Stimulated activated CD4-positive, alpha-beta T cell treated with anti-CD3 and anti-CD28 coated beads, Interleukin-15, amount 100 ng/mL, for 48 hours (primary cell): ENCODE measurements around the gene FAM110D.
A peak's percentile ranks its signal among the peaks of the same experiment; 100 is the strongest.

Experiments used
- DNase-seq, 2 donors: peaks; one replicate each; pipeline ENCODE4 v3.0.0-alpha.2; 2020; ENCODE audit warnings: low read depth in 2 of 2

The FAM110D gene

GRCh38 chr1:26162220-26162709 is 3.4 kb downstream of the FAM110D start:
- no peak for DNase-seq

DNA sequence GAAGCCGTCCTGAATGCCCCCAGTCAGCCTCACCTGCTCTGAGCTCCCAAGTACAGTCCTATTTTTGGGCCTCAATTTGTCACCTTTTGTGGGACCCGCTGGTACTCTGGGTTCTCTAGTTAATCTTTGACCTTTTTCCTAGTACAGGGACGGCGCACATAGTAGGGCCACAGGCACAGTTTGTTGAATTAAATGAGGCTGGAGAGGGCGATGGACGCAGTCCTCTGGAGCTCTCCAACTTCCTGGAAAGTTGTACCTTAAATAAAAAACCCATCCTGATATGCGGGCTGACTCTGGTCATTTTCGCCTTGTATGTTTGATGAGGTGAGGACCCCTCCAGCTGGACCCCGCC is 4.8 kb downstream of the FAM110D start:
- DNase-seq: no peak

DNA sequence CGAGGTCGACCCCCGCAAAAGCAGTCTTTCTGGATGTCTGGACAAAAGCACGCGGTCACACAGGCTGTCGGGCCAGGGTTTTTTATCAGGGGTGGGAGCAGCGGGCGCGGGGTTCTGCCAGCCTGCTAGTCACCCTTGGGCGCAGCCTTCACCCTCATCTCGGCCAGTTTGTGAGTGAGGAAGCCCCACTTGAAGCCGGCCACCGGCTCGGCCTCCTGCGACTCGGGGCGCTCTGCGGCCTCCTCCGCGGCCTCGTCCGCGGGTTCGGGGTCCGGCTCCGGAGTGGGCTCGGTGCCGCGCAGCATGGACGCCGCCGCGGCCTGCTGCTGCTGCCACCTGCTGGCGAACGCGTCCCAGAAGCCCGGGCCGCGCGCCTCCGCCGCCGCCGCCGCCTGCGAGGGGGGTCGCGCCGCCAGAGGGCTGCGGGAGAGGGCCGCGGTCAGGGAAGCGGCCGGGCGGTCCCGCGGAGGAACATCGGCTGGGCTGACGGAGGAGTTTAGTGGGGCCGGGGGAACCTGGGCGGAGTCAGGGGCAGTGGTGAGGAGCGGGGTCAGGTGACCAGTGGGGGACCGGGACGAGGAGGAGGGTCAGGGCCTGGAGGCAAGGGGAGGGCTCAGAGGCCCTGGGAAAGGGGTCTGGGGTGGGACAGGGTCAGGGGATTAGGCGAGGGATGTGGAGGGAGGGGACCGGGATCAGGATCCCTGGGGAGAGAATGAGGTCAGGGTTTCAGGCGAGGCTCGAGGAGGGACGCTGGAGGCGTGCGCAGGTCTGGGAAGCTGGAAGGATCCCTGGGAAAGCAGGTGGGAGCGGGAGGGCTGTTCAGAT is 5.4 kb downstream of the FAM110D start:
- DNase-seq: peak in 1 of 2 donors; percentile 41

- DNase-seq: no peak
Observed at GRCh38 chr1:26164861-26165842, 6.3 kb downstream of the FAM110D start.

DNA sequence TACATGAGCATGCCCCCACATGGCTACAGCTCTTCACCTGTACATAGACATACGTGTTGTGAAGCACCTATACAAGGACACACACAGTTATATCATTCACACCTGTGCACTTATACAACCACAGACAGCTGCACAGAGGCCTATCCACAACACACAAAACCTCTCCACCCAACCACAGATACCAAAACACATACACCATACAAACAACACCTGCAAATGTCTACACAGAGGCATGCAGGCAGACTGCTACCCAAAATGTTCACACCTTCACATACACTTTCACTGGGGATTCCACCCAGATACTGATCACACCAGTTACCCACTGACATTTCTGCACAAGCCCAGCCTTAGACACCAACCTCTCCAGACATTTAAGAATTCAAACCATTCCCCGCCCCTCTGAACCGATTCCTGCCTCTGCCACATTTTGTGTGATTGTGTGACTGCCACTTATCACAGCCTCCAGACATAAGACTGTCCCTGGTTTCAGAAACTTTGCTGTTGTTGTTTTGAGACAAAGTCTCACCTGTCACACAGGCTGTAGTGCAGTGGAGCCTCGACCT is 7.9 kb downstream of the FAM110D start:
- DNase-seq: no peak

DNA sequence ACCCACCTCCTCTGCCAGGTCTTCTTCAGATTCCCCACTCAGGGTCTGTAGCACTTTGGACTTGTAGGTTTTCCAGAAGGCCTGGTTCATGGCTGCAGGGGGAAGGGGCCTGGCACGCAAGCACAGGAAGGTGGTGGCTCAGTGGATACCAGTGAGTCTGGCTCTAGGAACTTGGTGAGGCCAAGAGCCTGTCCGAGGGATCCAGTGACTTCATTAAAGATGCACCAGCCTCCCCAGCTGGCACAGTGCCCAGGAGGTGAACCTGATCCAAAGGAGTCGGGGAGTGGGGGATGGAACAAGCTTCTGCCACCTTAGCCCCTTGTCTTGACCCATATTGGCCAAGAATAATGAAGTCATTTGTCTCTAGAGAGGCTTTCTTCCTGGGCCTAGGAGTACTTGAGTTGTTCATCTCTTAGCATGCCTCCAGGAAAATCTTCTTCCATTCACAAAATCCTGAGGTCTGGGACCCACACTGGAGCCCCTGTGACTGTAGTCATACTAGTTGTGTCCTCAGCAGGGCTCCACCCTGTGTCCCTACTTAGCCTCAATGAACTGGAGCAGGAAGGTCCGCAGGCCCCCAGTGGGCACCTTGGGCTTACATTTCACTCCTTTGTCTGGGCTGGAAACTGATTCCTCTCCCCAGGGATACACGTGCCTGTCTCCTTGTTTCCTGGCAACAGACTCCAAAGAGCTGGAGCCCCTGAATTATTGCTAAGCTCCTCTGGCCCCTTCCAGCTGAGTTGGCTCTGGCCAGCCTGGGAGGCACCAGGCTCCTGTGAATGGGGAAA is 9.7 kb downstream of the FAM110D start, which contains the start of gene C1orf232:
Gene C1orf232 (minus strand): TSS at position 554 of the 788 bp plus-strand sequence. CDS start 464 bp downstream, at position 90.
- DNase-seq: no peak

DNA sequence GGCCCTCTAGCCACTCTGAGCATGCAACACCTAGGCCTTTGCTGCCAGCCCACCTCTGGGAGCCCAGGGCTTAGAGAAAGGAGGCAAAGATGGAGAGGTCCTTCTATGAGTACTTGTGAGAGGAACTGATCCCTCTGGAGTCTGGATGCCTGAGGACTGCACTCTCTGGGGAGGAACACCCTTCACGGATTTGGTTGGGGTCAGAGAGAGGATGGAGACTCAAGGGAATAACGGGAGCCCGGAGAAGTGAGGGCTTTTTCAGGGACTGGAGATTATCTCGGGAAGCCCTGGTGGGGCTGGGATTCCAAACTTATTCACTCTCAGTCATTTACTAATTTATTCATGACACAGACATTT is 10.3 kb downstream of the FAM110D start:
- no peak for DNase-seq

- peak; percentile 84 to 85 for DNase-seq
Observed at GRCh38 chr1:26169669-26170471, 11.0 kb downstream of the FAM110D start, which contains the start of gene ZNF593. Gene ZNF593 (plus strand): TSS chr1:26169908. CDS start chr1:26169984, 76 bp downstream.

GRCh38 chr1:26170472-26170821 is 11.6 kb downstream of the FAM110D start:
- no peak for DNase-seq

DNA sequence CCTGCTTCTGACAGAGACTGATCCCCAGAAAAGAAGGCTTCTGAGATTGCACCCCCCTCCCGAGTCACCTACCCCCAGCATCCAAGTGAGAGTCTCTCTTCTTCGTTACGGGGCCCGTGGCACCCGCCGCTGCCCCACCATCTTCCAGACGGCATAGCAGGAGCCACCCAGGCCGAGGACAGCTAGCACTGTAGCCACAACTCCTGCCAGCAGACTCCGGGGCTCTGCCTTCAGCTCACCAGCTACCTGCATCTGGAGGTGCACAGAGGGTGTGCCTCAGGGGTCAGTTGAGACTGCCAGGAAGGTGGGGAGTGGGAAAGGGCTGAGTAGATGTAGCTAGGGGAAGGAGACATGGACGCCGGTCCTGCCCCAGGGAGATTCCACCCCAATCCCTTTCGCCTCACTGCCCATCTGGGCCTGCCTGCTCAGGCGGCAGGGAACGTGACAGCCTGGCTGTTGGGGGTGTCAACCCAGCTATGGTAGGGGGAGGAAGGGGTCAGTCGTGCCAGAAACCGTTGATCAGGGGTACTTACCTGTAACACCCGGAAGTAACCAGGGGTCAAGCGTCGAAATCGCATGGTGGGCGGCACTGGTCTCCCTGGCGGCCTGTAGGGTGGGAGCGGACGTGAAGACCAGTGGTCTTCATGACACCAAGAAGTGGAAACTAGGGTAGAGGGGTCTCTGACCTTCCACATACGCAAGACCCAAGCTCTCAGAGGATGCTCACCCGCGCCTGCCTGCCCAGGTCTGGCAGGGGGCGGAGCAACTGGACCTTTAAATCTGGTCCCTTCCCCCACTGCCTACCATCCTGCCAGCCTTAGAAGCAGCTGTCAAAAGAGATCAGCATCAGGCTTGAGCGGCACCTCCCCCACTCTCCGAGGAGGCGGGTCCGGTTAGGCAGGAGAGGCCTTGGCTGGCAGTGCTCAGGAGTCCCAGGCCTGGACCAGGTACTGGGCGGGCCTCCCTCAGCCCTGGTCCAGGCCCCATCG is 12.5 kb downstream of the FAM110D start, which contains the start of gene ZNF593OS:
Gene ZNF593OS (minus strand): TSS at position 749 of the 989 bp plus-strand sequence. CDS start 171 bp downstream, at position 578.
- no peak for DNase-seq

GRCh38 chr1:26175346-26175745 is 16.5 kb downstream of the FAM110D start:
- no peak for DNase-seq

DNA sequence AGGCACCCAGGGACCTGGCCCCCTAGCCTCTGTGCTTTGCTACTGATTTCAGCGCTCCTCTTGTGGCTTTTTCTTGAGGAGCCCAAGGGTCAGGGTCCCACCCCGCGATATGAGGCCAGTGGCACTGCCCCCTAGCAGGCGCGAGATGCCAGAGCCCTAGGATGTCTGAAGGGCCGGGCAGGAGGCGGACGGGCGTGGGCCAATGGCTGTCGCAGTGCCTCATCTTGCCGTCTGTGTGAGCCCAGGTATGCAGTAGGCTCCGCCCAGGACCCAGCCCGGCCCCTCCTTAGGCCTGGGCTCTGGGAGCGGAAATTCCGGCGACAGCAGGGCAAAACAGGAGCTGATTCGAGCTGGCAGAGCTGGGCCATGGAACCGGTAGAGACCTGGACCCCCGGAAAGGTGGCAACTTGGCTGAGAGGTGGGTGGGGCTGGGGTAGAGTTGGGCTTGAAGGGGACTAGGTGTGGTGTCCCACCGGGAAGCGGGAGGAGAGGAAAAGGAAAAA is 18.4 kb downstream of the FAM110D start, which contains the start of gene CNKSR1:
Gene CNKSR1 (plus strand): TSS at position 310 of the 503 bp plus-strand sequence. CDS start 57 bp downstream, at position 367.
- no peak for DNase-seq

DNA sequence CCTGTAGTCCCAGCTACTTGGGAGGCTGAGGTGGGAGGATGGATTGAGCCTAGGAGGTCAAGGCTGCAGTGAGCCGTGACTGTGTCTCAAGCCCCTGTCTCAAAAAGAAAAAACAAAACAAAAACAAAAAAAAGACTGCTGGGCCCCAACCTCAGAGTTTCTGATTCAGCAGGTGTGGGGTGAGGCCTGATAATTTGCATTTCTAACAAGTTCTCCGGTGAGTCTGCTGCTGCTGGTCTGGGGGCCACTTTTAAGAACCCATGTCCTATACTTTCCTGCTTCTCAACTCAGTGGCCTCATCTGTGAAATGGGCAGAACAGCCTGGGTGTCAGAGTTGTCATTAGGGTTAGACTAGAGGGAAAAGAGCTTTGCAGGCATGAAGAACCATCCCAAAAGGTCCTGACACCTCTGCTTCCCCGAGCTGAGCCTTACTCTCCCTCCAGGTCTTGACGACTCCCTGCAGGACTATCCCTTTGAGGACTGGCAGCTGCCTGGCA is 21.2 kb downstream of the FAM110D start:
- DNase-seq: no peak

DNA sequence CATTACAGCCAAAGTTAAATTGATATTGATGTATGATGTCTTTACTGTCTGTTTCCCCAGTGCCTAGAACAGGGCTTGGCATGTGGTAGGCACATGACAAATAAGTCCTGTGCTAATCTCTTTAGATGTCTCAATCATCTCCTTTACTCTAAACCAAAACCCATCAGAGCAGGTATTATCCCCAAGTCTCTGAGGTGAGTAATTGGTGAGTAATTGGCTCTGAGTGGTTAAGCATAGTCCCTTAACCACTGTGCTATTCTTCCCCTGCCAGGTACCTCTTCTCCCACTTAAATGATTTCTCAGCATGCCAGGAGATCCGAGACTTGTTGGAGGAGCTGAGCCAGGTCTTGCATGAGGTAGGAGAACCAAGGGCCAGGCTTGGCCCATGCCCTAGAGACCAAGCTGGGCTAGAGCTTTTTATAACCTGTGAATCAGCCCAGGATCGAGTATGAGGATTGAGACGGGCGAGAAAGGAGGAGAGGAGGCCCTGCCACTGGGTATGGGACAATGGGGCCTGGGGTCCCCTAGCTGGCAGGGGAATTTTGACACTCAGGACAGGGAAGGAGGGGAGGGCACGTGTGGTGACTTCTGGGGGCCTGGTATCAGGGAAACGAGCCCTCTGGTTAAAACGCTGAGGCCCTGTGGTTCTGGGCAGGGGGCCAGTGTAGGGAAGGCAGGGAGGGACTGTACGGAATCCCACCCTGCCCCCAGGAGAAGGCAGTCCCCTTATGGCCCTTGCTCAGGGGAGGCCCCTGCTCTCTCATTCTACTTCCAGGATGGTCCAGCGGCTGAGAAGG is 22.9 kb downstream of the FAM110D start:
- no peak for DNase-seq

DNA sequence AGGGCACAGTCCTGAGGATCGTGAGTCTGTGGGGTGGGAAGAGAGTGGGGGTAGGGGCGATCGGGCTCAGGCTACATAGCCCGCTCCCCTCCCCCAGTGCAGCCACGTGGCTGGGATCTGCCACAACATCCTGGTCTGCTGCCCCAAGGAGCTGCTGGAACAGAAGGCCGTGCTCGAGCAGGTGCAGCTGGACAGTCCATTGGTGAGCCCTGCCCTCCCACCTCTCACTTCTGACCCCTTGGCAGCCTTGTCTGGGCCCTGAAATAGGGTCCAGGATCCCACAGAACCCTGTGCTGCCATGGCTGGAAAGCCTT is 23.5 kb downstream of the FAM110D start:
- no peak for DNase-seq

- DNase-seq: no peak
Observed at GRCh38 chr1:26184086-26184485, 25.2 kb downstream of the FAM110D start.

GRCh38 chr1:26184883-26185282 is 26.0 kb downstream of the FAM110D start:
- DNase-seq: no peak

- DNase-seq: no peak
Observed at GRCh38 chr1:26187882-26188281, 29.0 kb downstream of the FAM110D start.
